Measurements from ENCODE around the gene GALNT14. TPM values are rescaled to one million over a fixed set of nuclear protein-coding genes. Genes with fewer than 3 reads are reported as not detected.

The GALNT14 gene
- total and polyA plus RNA-seq, 10 of the 15 experiments (the other 5 are each of a cell fraction or from before 2014, with no cell fraction given) = 3.7 to 17.8 (median 6.0) TPM

GRCh38 chr2:30886080-30886479 lies 252.2 kb downstream of the GALNT14 start:
- no TSS peak for BruUV-seq (replicated peaks)
- ChIA-PET RAD21 (ENCODE audit: unreplicated experiment) (no interaction called here), POLR2A (no interaction called here), SMC1A (ENCODE audit: uncharacterized antibody, unreplicated experiment) (no interaction called here), CTCF (no interaction called here)
- no peak overlapping the region for H2AFZ ChIP-seq (ENCODE audit: control insufficient read depth, low read depth, low read length)
- H4K20me1 ChIP-seq (ENCODE audit: control insufficient read depth, insufficient read depth) = no peaks in the 10 kb centered on the region
- DNase-seq (ENCODE audit: low read depth, low spot score) (no peak), FAIRE-seq (no peak), ATAC-seq (no peak)
- H3K4me1 ChIP-seq (ENCODE audit: control insufficient read depth, insufficient read depth, low read length) = no peaks in the 10 kb centered on the region
- H3K27me3 ChIP-seq (replicated peaks in 1 of 2; ENCODE audit: control insufficient read depth in 2 of 2, insufficient read depth in 2 of 2, low read length in 1 of 2) = no peaks in the 10 kb centered on the region
- 16% methylated on average over 6 of the region's 6 CpGs for WGBS (ENCODE audit: insufficient coverage, insufficient replicate concordance, low lambda C conversion rate, missing lambda C conversion rate)
- no peaks in the 10 kb centered on the region for H3K79me2 ChIP-seq (ENCODE audit: control insufficient read depth, insufficient read depth, low read length)
- no peak overlapping the region for H3K4me2 ChIP-seq (ENCODE audit: control insufficient read depth, insufficient read depth)
- in situ Hi-C loops (cut with MboI) = no loop called here
- H3K27ac ChIP-seq (ENCODE audit: control insufficient read depth, insufficient read depth) = no peak overlapping the region
- intact Hi-C loops (cut with micrococcal nuclease; ENCODE audit: unreplicated experiment) = no loop called here
- no peaks in the 10 kb centered on the region for H3K9me3 ChIP-seq (replicated peaks; ENCODE audit: control insufficient read depth, insufficient read depth, low read length)
- H3K36me3 ChIP-seq (ENCODE audit: control insufficient read depth in 2 of 2, insufficient read depth in 2 of 2, low read length in 1 of 2) = no peaks in the 10 kb centered on the region
- H3K4me3 ChIP-seq = no peak overlapping the region
- no peak overlapping the region for H3K9ac ChIP-seq (ENCODE audit: control insufficient read depth, insufficient read depth, low read length)
- TF ChIP-seq, protein P1, sequence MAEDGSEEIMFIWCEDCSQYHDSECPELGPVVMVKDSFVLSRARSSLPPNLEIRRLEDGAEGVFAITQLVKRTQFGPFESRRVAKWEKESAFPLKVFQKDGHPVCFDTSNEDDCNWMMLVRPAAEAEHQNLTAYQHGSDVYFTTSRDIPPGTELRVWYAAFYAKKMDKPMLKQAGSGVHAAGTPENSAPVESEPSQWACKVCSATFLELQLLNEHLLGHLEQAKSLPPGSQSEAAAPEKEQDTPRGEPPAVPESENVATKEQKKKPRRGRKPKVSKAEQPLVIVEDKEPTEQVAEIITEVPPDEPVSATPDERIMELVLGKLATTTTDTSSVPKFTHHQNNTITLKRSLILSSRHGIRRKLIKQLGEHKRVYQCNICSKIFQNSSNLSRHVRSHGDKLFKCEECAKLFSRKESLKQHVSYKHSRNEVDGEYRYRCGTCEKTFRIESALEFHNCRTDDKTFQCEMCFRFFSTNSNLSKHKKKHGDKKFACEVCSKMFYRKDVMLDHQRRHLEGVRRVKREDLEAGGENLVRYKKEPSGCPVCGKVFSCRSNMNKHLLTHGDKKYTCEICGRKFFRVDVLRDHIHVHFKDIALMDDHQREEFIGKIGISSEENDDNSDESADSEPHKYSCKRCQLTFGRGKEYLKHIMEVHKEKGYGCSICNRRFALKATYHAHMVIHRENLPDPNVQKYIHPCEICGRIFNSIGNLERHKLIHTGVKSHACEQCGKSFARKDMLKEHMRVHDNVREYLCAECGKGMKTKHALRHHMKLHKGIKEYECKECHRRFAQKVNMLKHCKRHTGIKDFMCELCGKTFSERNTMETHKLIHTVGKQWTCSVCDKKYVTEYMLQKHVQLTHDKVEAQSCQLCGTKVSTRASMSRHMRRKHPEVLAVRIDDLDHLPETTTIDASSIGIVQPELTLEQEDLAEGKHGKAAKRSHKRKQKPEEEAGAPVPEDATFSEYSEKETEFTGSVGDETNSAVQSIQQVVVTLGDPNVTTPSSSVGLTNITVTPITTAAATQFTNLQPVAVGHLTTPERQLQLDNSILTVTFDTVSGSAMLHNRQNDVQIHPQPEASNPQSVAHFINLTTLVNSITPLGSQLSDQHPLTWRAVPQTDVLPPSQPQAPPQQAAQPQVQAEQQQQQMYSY (CRISPR knock-in tag; IDR thresholded peaks at IDR 0.05) = no peak
- no peak for TF ChIP-seq ZBTB4 (CRISPR knock-in tag; IDR thresholded peaks at IDR 0.05)
- TF ChIP-seq IKZF1 (conservative IDR thresholded peaks at IDR 0.05) = no peak
- no peak for TF ChIP-seq HDAC2 (IDR thresholded peaks at IDR 0.05)
- TF ChIP-seq PKNOX1 (IDR thresholded peaks at IDR 0.05) = no peak
- no peak for TF ChIP-seq YY1 (IDR thresholded peaks at IDR 0.05; ENCODE audit: low read depth, low read length)
- no peak for TF ChIP-seq HDAC6 (IDR thresholded peaks at IDR 0.05; ENCODE audit: unreplicated experiment)
- TF ChIP-seq ZZZ3 (IDR thresholded peaks at IDR 0.05; ENCODE audit: control insufficient read depth, insufficient read length, low read depth) = no peak
- TF ChIP-seq SREBF2 (IDR thresholded peaks at IDR 0.05; ENCODE audit: low read length) = no peak
- no peak for TF ChIP-seq GABPA (IDR thresholded peaks at IDR 0.05; ENCODE audit: low read depth)
- TF ChIP-seq FOS (IDR thresholded peaks at IDR 0.05; ENCODE audit: borderline replicate concordance, extremely low read depth, insufficient read length) = no peak
- no peak for TF ChIP-seq IKZF2 (IDR thresholded peaks at IDR 0.05)
